GM12878 (cell line): Measurements from ENCODE around the gene TMEM255B. TPM values are rescaled to one million over a fixed set of nuclear protein-coding genes. Genes with fewer than 3 reads are reported as not detected.

Source experiments
- ATAC-seq: fragments of 200-7000 bp; cut with Tn5 transposase; 3 replicates; pipeline ENCODE4 v1.9.1; 2020; ENCODE audit warnings: mild to moderate bottlenecking, moderate library complexity
- BruUV-seq: library from RNA; stranded (reverse); fragments of 400-500 nt; replicated peaks from 2 replicates; lab custom pipeline; 2021; lab: Mats Ljungman, UMichigan
- CTCF ChIA-PET: fragments of 300-600 bp; sonication (Branson Sonifier 250); formaldehyde crosslinking; extraction: SDS; loops from one replicate; lab custom pipeline; 2021; ENCODE audit warnings: inconsistent platforms; lab: Yijun Ruan, JAX
- POLR2A ChIA-PET: fragments of 350-600 bp; formaldehyde crosslinking; extraction: SDS; loops from one replicate; lab custom pipeline; 2021; ENCODE audit warnings: inconsistent platforms; lab: Charles Lee
- RAD21 ChIA-PET: fragments of 300-600 bp; sonication (Branson Sonifier 250); formaldehyde crosslinking; loops from one replicate; lab custom pipeline; 2023; ENCODE audit warnings: antibody characterized with exemption; ENCODE audit not compliant: unreplicated experiment; lab: Charles Lee
- SMC1A ChIA-PET: fragments of 300-600 bp; sonication (Branson Sonifier 250); formaldehyde crosslinking; loops from one replicate; lab custom pipeline; 2023; ENCODE audit not compliant: unreplicated experiment, uncharacterized antibody; lab: Charles Lee
- DNase-seq: peaks from one replicate; pipeline ENCODE4 v3.0.0-alpha.2; 2011; ENCODE audit warnings: low read depth, low spot score
- FAIRE-seq: peaks from 3 replicates; lab custom pipeline; 2011; peaks lifted over from hg19 to GRCh38; lab: Jason Lieb, UNC
- H2AFZ ChIP-seq: 2 replicates; pipeline ENCODE4 v1.6.0; 2011; ENCODE audit warnings: low read depth, low read length, control low read depth; ENCODE audit not compliant: control insufficient read depth
- H3K27ac ChIP-seq: 2 replicates; pipeline ENCODE4 v1.5.1; 2011; ENCODE audit warnings: control low read depth; ENCODE audit not compliant: control insufficient read depth, insufficient read depth
- H3K27me3 ChIP-seq, 2 experiments: replicated peaks in 1 of 2; 2 replicates each; pipeline versions ENCODE4 v1.6.0 to v1.6.1; 2011; ENCODE audit warnings: low read length in 1 of 2; ENCODE audit not compliant: control insufficient read depth in 2 of 2, insufficient read depth in 2 of 2
- H3K36me3 ChIP-seq, 2 experiments: 2 replicates each; pipeline ENCODE4 v1.5.1; 2011; ENCODE audit warnings: low read length in 1 of 2; ENCODE audit not compliant: control insufficient read depth in 2 of 2, insufficient read depth in 2 of 2
- H3K4me1 ChIP-seq: 2 replicates; pipeline ENCODE4 v1.6.1; 2011; ENCODE audit warnings: mild to moderate bottlenecking, low read length, moderate library complexity, mixed read lengths; ENCODE audit not compliant: control insufficient read depth, insufficient read depth
- H3K4me2 ChIP-seq: 2 replicates; pipeline ENCODE4 v1.6.0; 2011; ENCODE audit warnings: control low read depth; ENCODE audit not compliant: control insufficient read depth, insufficient read depth
- H3K4me3 ChIP-seq: fragments of 200-600 bp; sonication (generic); 2 replicates; pipeline ENCODE4 v1.5.1; 2016
- H3K79me2 ChIP-seq: 2 replicates; pipeline ENCODE4 v1.6.0; 2011; ENCODE audit warnings: low read length; ENCODE audit not compliant: control insufficient read depth, insufficient read depth
- H3K9ac ChIP-seq: 2 replicates; pipeline ENCODE4 v1.8.0; 2011; ENCODE audit warnings: low read length, control low read depth, mixed read lengths; ENCODE audit not compliant: control insufficient read depth, insufficient read depth
- H3K9me3 ChIP-seq: replicated peaks from 3 replicates; pipeline ENCODE4 v1.5.1; 2011; ENCODE audit warnings: mild to moderate bottlenecking, low read length; ENCODE audit not compliant: control insufficient read depth, insufficient read depth
- H4K20me1 ChIP-seq: 2 replicates; pipeline ENCODE4 v1.6.0; 2011; ENCODE audit not compliant: control insufficient read depth, insufficient read depth
- ATF7 ChIP-seq: fragments of 450-650 bp; IDR thresholded peaks from 2 replicates; pipeline ENCODE4 v1.6.1; 2016; ENCODE audit warnings: low read depth, mild to moderate bottlenecking
- CBX3 ChIP-seq: fragments of 200-600 bp; sonication (generic); IDR thresholded peaks from 2 replicates; pipeline ENCODE4 v1.6.1; 2016; ENCODE audit warnings: low read depth, borderline replicate concordance
- CHD2 ChIP-seq: IDR thresholded peaks from 2 replicates; pipeline ENCODE4 v1.6.1; 2011; ENCODE audit warnings: low read depth, low read length, improper control_type of control experiment, borderline replicate concordance
- EGR1 ChIP-seq, 2 experiments: IDR thresholded peaks; 1 replicate in 1 of 2; 2 replicates in 1 of 2; pipeline ENCODE4 v1.6.1; 2011 to 2012; ENCODE audit warnings: low read depth in 2 of 2, low read length in 2 of 2, borderline replicate concordance in 1 of 2, mild to moderate bottlenecking in 1 of 2, moderate library complexity in 1 of 2
- KLF5 ChIP-seq: fragments of 450-650 bp; IDR thresholded peaks from 2 replicates; pipeline ENCODE4 v1.6.1; 2014; ENCODE audit warnings: mild to moderate bottlenecking; ENCODE audit not compliant: partially characterized antibody
- RFX5 ChIP-seq: IDR thresholded peaks from 2 replicates; pipeline ENCODE4 v1.6.1; 2011; ENCODE audit warnings: low read depth, low read length, improper control_type of control experiment
- SREBF1 ChIP-seq: IDR thresholded peaks from 2 replicates; pipeline ENCODE4 v1.6.1; 2012; ENCODE audit warnings: mild to moderate bottlenecking, low read length
- TCF3 ChIP-seq: IDR thresholded peaks from 2 replicates; pipeline ENCODE4 v1.6.1; 2012; ENCODE audit warnings: low read depth, mild to moderate bottlenecking, low read length, borderline replicate concordance; ENCODE audit not compliant: insufficient read depth
- YBX1 ChIP-seq: fragments of 450-650 bp; IDR thresholded peaks from 2 replicates; pipeline ENCODE4 v1.6.1; 2016; ENCODE audit warnings: antibody characterized with exemption
- ZNF274 ChIP-seq: IDR thresholded peaks from one replicate; pipeline ENCODE4 v1.8.0; 2011; ENCODE audit not compliant: insufficient read length, insufficient read depth
- WGBS: methylation state at CpG from one replicate; pipeline ENCODE4 v1.1.6; 2016; ENCODE audit warnings: low lambda C conversion rate; ENCODE audit not compliant: insufficient replicate concordance, insufficient coverage; ENCODE audit errors: missing lambda C conversion rate; 5-methylcytosine and 5-hydroxymethylcytosine counted together
- in situ Hi-C: fragments of 300-500 bp; cut with MboI; formaldehyde crosslinking; loops from 9 replicates; pipeline ENCODE4 v1.14.3; 2018; ENCODE audit warnings: mixed read lengths
- intact Hi-C: fragments of 100-400 bp; cut with micrococcal nuclease; formaldehyde crosslinking; loops from one replicate; pipeline ENCODE4 v1.14.2; 2022; ENCODE audit not compliant: unreplicated experiment
- polyA plus RNA-seq, 11 experiments: library from polyadenylated mRNA; depleted of rRNA in 4 of 11; unstranded in 6 of 11; stranded (reverse) in 5 of 11; fragments of >200 nt; fragmentation: Nextera tagmentation in 4 of 11; fragmentation: Illumina TruSeq in 1 of 11; extraction: Ambion mirVana in 4 of 11; extraction: Trizol in 1 of 11; gene quantifications; 1 replicate in 1 of 11; 2 replicates in 10 of 11; pipeline versions ENCODE4 v1.2.1 to v1.2.3, GENCODE V29; 2011 to 2016; ENCODE audit warnings: inconsistent platforms in 2 of 11, missing spikeins in 2 of 11, low read depth in 1 of 11
- total RNA-seq, 4 experiments: library from RNA; depleted of rRNA in 3 of 4; stranded (reverse); fragments of >200 nt in 3 of 4; fragmentation: Illumina TruSeq in 1 of 4; extraction: Trizol in 1 of 4; gene quantifications; 2 replicates each; pipeline versions ENCODE4 v1.2.1 to v1.2.3, GENCODE V29; 2013 to 2021
- TF ChIP-seq, protein P1 (sequence below): fragments of 450-650 bp; IDR thresholded peaks from 2 replicates; pipeline ENCODE4 v1.6.1; 2017; ENCODE audit warnings: low read depth, mild to moderate bottlenecking, moderate library complexity

TMEM255B gene
- total and polyA plus RNA-seq, 10 of the 15 experiments (the other 5 are each of a cell fraction or from before 2014, with no cell fraction given), result 0.04 to 0.62 (median 0.13) TPM; not detected in 3

DNA sequence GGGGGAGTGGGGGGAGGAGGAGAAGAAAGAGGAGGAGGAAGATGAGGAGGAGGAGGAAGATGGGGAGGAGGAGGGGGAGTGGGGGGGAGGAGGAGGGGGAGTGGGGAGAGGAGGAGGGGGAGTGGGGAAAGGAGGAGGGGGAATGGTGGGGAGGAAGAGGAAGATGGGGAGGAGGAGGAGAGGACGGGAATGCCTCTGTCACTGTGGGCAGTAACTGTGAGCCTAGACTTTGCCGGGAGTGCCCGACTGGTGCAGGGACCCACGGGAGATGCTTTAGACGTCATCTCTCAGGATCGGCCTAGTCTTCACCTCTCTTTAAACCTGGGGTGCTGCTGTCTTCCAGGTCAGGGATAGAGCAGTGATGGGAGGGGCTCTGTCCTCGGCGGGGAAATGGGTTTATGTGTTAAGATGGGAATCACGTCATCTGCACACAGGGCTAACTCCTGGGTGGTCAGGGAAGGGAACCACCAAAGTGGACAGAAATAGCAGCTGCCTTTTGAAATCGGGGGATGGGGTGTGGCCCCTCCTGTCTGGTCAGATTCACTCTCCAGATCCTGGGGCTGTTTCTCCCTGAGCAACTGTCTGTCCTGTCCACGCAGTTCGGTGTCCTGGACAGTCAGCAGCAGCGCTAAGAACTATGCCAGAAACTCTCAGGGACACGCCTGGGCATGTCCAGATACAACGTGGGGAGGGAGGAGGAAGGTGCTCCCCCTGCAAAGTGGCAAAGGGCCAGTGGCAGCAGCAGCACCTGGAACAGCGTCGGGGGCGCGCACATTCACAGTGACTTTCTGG is 77.9 kb downstream of the TMEM255B start:
- H3K4me1 ChIP-seq, result no peaks in the 10 kb centered on the region
- ChIA-PET SMC1A (no interaction called here), RAD21 (no interaction called here), POLR2A (no interaction called here)
- ATAC-seq (peak; percentile 48), DNase-seq (no peak)
- no peaks in the 10 kb centered on the region for H3K79me2 ChIP-seq
- no peak overlapping the region for H3K9ac ChIP-seq
- WGBS, result 48% methylated on average over 17 of the region's 19 CpGs
- intact Hi-C loops, result no loop called here
- BruUV-seq, result no TSS peak
- H2AFZ ChIP-seq, result no peak overlapping the region
- in situ Hi-C loops, result loop anchor here (10.0 kb wide), 1 partner anchor 58 kb away; no protein-coding TSS in a partner anchor
- no peak overlapping the region for H3K4me3 ChIP-seq
- no peaks in the 10 kb centered on the region for H4K20me1 ChIP-seq
- no peaks in the 10 kb centered on the region for H3K36me3 ChIP-seq
- H3K27ac ChIP-seq, result no peak overlapping the region
- H3K4me2 ChIP-seq, result no peak overlapping the region
- TF ChIP-seq YBX1 (no peak), EGR1 (IDR thresholded peaks at IDR 0.05; ENCODE audit: borderline replicate concordance in 1 of 2, low read depth in 2 of 2, low read length in 2 of 2) (no peak), KLF5 (no peak), SREBF1 (no peak), ATF7 (no peak), CHD2 (no peak), TCF3 (no peak), CBX3 (no peak), ZNF274 (no peak), RFX5 (no peak)
- TF ChIP-seq, protein P1, sequence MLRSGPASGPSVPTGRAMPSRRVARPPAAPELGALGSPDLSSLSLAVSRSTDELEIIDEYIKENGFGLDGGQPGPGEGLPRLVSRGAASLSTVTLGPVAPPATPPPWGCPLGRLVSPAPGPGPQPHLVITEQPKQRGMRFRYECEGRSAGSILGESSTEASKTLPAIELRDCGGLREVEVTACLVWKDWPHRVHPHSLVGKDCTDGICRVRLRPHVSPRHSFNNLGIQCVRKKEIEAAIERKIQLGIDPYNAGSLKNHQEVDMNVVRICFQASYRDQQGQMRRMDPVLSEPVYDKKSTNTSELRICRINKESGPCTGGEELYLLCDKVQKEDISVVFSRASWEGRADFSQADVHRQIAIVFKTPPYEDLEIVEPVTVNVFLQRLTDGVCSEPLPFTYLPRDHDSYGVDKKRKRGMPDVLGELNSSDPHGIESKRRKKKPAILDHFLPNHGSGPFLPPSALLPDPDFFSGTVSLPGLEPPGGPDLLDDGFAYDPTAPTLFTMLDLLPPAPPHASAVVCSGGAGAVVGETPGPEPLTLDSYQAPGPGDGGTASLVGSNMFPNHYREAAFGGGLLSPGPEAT, result no peak
- TF ChIP-seq, all 136 proteins: peak for 0
- no peaks in the 10 kb centered on the region for H3K27me3 ChIP-seq
- no peak for FAIRE-seq
- no peaks in the 10 kb centered on the region for H3K9me3 ChIP-seq
- CTCF ChIA-PET, result no interaction called here
